ENCODE results near the gene COL5A3.
A peak's percentile ranks its signal among the peaks of the same experiment; 100 is the strongest.
"Not testable (repeated sequence)": the region's sequence is repeated elsewhere in the genome, so short reads cannot be mapped to it uniquely, and the experiment has no call there.

Gene COL5A3

GRCh38 chr19:9939301-9939913 is 70.9 kb downstream of the COL5A3 start:
- Histone ChIP-seq H3K79me2 (ENCODE audit: control insufficient read depth, insufficient read depth, low read length, unreplicated experiment) (no peaks in the 10 kb centered on the region), H3K27me3 (ENCODE audit: insufficient read depth, low read length) (peaks cover 24% of the 10 kb centered on the region), H3K4me1 (ENCODE audit: control insufficient read depth, insufficient read depth, low read length, unreplicated experiment) (peaks cover 4% of the 10 kb centered on the region), H3K36me3 (ENCODE audit: insufficient read depth, low read length) (no peaks in the 10 kb centered on the region), H3K4me3 (ENCODE audit: low read depth, low read length) (no peak overlapping the region), H3K27ac (ENCODE audit: low read depth, low read length) (no peak overlapping the region), H2AFZ (ENCODE audit: low read length, unreplicated experiment) (no peak overlapping the region)

GRCh38 chr19:9937001-9937411 is 73.3 kb downstream of the COL5A3 start:
- H3K4me3 ChIP-seq (ENCODE audit: low read depth, low read length), result no peak overlapping the region

GRCh38 chr19:9936326-9937000 is 73.8 kb downstream of the COL5A3 start, which contains the start of gene OLFM2:
Gene OLFM2, minus strand, starts transcription at chr19:9936515. Its CDS starts 149 bp downstream, at chr19:9936366.
- Histone ChIP-seq H2AFZ (ENCODE audit: low read length, unreplicated experiment) (no peak within 1 kb of the TSS), H3K27ac (ENCODE audit: low read depth, low read length) (no peak within 1 kb of the TSS), H3K27me3 (ENCODE audit: insufficient read depth, low read length) (peaks cover 26% of the 10 kb centered on the region)

More at GRCh38 chr19:9937001-9937411, 73.3 kb downstream of the COL5A3 start:
- no peak overlapping the region for H3K27ac ChIP-seq (ENCODE audit: low read depth, low read length)
- H3K36me3 ChIP-seq (ENCODE audit: insufficient read depth, low read length), result no peaks in the 10 kb centered on the region
- peaks cover 4% of the 10 kb centered on the region for H3K4me1 ChIP-seq (ENCODE audit: control insufficient read depth, insufficient read depth, low read length, unreplicated experiment)
- H3K27me3 ChIP-seq (ENCODE audit: insufficient read depth, low read length), result peaks cover 26% of the 10 kb centered on the region
- no peak overlapping the region for H2AFZ ChIP-seq (ENCODE audit: low read length, unreplicated experiment)
- no peaks in the 10 kb centered on the region for H3K79me2 ChIP-seq (ENCODE audit: control insufficient read depth, insufficient read depth, low read length, unreplicated experiment)

GRCh38 chr19:9935506-9936325 is 74.6 kb downstream of the COL5A3 start:
- H3K4me1 ChIP-seq (ENCODE audit: control insufficient read depth, insufficient read depth, low read length, unreplicated experiment), result no peaks in the 10 kb centered on the region
- no peak overlapping the region for H2AFZ ChIP-seq (ENCODE audit: low read length, unreplicated experiment)
- H3K79me2 ChIP-seq (ENCODE audit: control insufficient read depth, insufficient read depth, low read length, unreplicated experiment), result no peaks in the 10 kb centered on the region
- H3K4me3 ChIP-seq (ENCODE audit: low read depth, low read length), result peak overlapping the region; percentile 33; the same call in 1 of the 2 replicates
- peaks cover 26% of the 10 kb centered on the region for H3K27me3 ChIP-seq (ENCODE audit: insufficient read depth, low read length)
- no peak overlapping the region for H3K27ac ChIP-seq (ENCODE audit: low read depth, low read length)
- no peaks in the 10 kb centered on the region for H3K36me3 ChIP-seq (ENCODE audit: insufficient read depth, low read length)

More at GRCh38 chr19:9936326-9937000, 73.8 kb downstream of the COL5A3 start, which contains the start of gene OLFM2:
- no peaks in the 10 kb centered on the region for H3K79me2 ChIP-seq (ENCODE audit: control insufficient read depth, insufficient read depth, low read length, unreplicated experiment)
- peaks cover 4% of the 10 kb centered on the region for H3K4me1 ChIP-seq (ENCODE audit: control insufficient read depth, insufficient read depth, low read length, unreplicated experiment)
- H3K36me3 ChIP-seq (ENCODE audit: insufficient read depth, low read length), result no peaks in the 10 kb centered on the region
- H3K4me3 ChIP-seq (ENCODE audit: low read depth, low read length), result peak within 1 kb of the TSS; percentile 33; the same call in 1 of the 2 replicates

GRCh38 chr19:9934132-9934950 is 76.0 kb downstream of the COL5A3 start:
- H2AFZ ChIP-seq (ENCODE audit: low read length, unreplicated experiment), result no peak overlapping the region
- no peak overlapping the region for H3K4me3 ChIP-seq (ENCODE audit: low read depth, low read length)
- H3K27ac ChIP-seq (ENCODE audit: low read depth, low read length), result no peak overlapping the region
- H3K36me3 ChIP-seq (ENCODE audit: insufficient read depth, low read length), result no peaks in the 10 kb centered on the region
- no peaks in the 10 kb centered on the region for H3K79me2 ChIP-seq (ENCODE audit: control insufficient read depth, insufficient read depth, low read length, unreplicated experiment)
- no peaks in the 10 kb centered on the region for H3K4me1 ChIP-seq (ENCODE audit: control insufficient read depth, insufficient read depth, low read length, unreplicated experiment)
- peaks cover 26% of the 10 kb centered on the region for H3K27me3 ChIP-seq (ENCODE audit: insufficient read depth, low read length)

GRCh38 chr19:9932835-9933234 is 77.5 kb downstream of the COL5A3 start:
- Histone ChIP-seq H2AFZ (ENCODE audit: low read length, unreplicated experiment) (no peak overlapping the region), H3K4me3 (ENCODE audit: low read depth, low read length) (no peak overlapping the region), H3K36me3 (ENCODE audit: insufficient read depth, low read length) (no peaks in the 10 kb centered on the region), H3K27ac (ENCODE audit: low read depth, low read length) (no peak overlapping the region), H3K27me3 (ENCODE audit: insufficient read depth, low read length) (peaks cover 26% of the 10 kb centered on the region), H3K79me2 (ENCODE audit: control insufficient read depth, insufficient read depth, low read length, unreplicated experiment) (no peaks in the 10 kb centered on the region), H3K4me1 (ENCODE audit: control insufficient read depth, insufficient read depth, low read length, unreplicated experiment) (no peaks in the 10 kb centered on the region)

GRCh38 chr19:9931629-9932028 is 78.7 kb downstream of the COL5A3 start:
- H3K4me1 ChIP-seq (ENCODE audit: control insufficient read depth, insufficient read depth, low read length, unreplicated experiment), result no peaks in the 10 kb centered on the region
- H3K36me3 ChIP-seq (ENCODE audit: insufficient read depth, low read length), result no peaks in the 10 kb centered on the region
- H2AFZ ChIP-seq (ENCODE audit: low read length, unreplicated experiment), result no peak overlapping the region
- no peak overlapping the region for H3K27ac ChIP-seq (ENCODE audit: low read depth, low read length)
- H3K79me2 ChIP-seq (ENCODE audit: control insufficient read depth, insufficient read depth, low read length, unreplicated experiment), result no peaks in the 10 kb centered on the region
- H3K27me3 ChIP-seq (ENCODE audit: insufficient read depth, low read length), result peaks cover 20% of the 10 kb centered on the region
- H3K4me3 ChIP-seq (ENCODE audit: low read depth, low read length), result no peak overlapping the region

- Histone ChIP-seq H3K79me2 (ENCODE audit: control insufficient read depth, insufficient read depth, low read length, unreplicated experiment) (no peaks in the 10 kb centered on the region), H3K27me3 (ENCODE audit: insufficient read depth, low read length) (no peaks in the 10 kb centered on the region), H3K36me3 (ENCODE audit: insufficient read depth, low read length) (no peaks in the 10 kb centered on the region), H2AFZ (ENCODE audit: low read length, unreplicated experiment) (no peak overlapping the region), H3K27ac (ENCODE audit: low read depth, low read length) (no peak overlapping the region), H3K4me1 (ENCODE audit: control insufficient read depth, insufficient read depth, low read length, unreplicated experiment) (no peaks in the 10 kb centered on the region), H3K4me3 (ENCODE audit: low read depth, low read length) (no peak overlapping the region)
Measured at GRCh38 chr19:9923440-9923839, 86.9 kb downstream of the COL5A3 start.

GRCh38 chr19:9922782-9923379 is 87.4 kb downstream of the COL5A3 start:
- H3K36me3 ChIP-seq (ENCODE audit: insufficient read depth, low read length); H2AFZ ChIP-seq (ENCODE audit: low read length, unreplicated experiment); H3K4me3 ChIP-seq (ENCODE audit: low read depth, low read length); H3K27me3 ChIP-seq (ENCODE audit: insufficient read depth, low read length); H3K79me2 ChIP-seq (ENCODE audit: control insufficient read depth, insufficient read depth, low read length, unreplicated experiment); H3K4me1 ChIP-seq (ENCODE audit: control insufficient read depth, insufficient read depth, low read length, unreplicated experiment); H3K27ac ChIP-seq (ENCODE audit: low read depth, low read length): not testable (repeated sequence)

- H3K36me3 ChIP-seq (ENCODE audit: insufficient read depth, low read length), result no peaks in the 10 kb centered on the region
- H3K4me1 ChIP-seq (ENCODE audit: control insufficient read depth, insufficient read depth, low read length, unreplicated experiment), result no peaks in the 10 kb centered on the region
- no peak overlapping the region for H3K27ac ChIP-seq (ENCODE audit: low read depth, low read length)
- no peak overlapping the region for H2AFZ ChIP-seq (ENCODE audit: low read length, unreplicated experiment)
- no peak overlapping the region for H3K4me3 ChIP-seq (ENCODE audit: low read depth, low read length)
- no peaks in the 10 kb centered on the region for H3K79me2 ChIP-seq (ENCODE audit: control insufficient read depth, insufficient read depth, low read length, unreplicated experiment)
- H3K27me3 ChIP-seq (ENCODE audit: insufficient read depth, low read length), result peaks cover 15% of the 10 kb centered on the region
Measured at GRCh38 chr19:9917321-9917720, 93.0 kb downstream of the COL5A3 start.

All from ACC112 (cell line).